PFSK-1 (cell line): Measurements from ENCODE around the gene SERPINB4.

ENCODE experiments used
- FOXP2 ChIP-seq: optimal IDR thresholded peaks from 2 replicates; pipeline ENCODE3; 2011; ENCODE audit warnings: borderline replicate concordance, control low read depth, inconsistent platforms; ENCODE audit not compliant: insufficient read depth; ENCODE audit errors: extremely low read length, extremely low read depth
- POLR2AphosphoS5 ChIP-seq: IDR thresholded peaks from 2 replicates; pipeline ENCODE4 v1.6.1; 2012; ENCODE audit warnings: low read depth, mild to moderate bottlenecking, control low read depth, low read length, moderate library complexity
- SIN3A ChIP-seq: IDR thresholded peaks from 2 replicates; pipeline ENCODE4 v1.6.1; 2012; ENCODE audit warnings: mild to moderate bottlenecking, low read length, moderate library complexity, borderline replicate concordance; ENCODE audit not compliant: insufficient read depth
- TAF1 ChIP-seq: IDR thresholded peaks from 2 replicates; pipeline ENCODE4 v1.6.1; 2012; ENCODE audit warnings: low read length, control low read depth, borderline replicate concordance; ENCODE audit not compliant: insufficient read depth

- TF ChIP-seq POLR2AphosphoS5 (no peak), SIN3A (no peak), TAF1 (no peak), FOXP2 (no peak)
These were observed 51.6 kb downstream of the SERPINB4 start for GRCh38 chr18:63592471-63592870.
